ENCODE measurements around the gene PARP8.

Gene PARP8

GRCh38 chr5:50886657-50887345 lies 220.4 kb downstream of the PARP8 start:
- TF ChIP-seq CTCF (IDR thresholded peaks at IDR 0.05; ENCODE audit: extremely low read depth, missing control alignments): no peak
- no peak for DNase-seq (ENCODE audit: low spot score)

- DNase-seq (ENCODE audit: low spot score): no peak
- TF ChIP-seq CTCF (IDR thresholded peaks at IDR 0.05; ENCODE audit: extremely low read depth, missing control alignments): no peak
These were observed 221.6 kb downstream of the PARP8 start for GRCh38 chr5:50887889-50888633.

- no peak for TF ChIP-seq CTCF (IDR thresholded peaks at IDR 0.05; ENCODE audit: extremely low read depth, missing control alignments)
- DNase-seq (ENCODE audit: low spot score): no peak
These were observed 222.3 kb downstream of the PARP8 start for GRCh38 chr5:50888751-50889150.

- DNase-seq (ENCODE audit: low spot score): no peak
- no peak for TF ChIP-seq CTCF (IDR thresholded peaks at IDR 0.05; ENCODE audit: extremely low read depth, missing control alignments)
These were observed 223.4 kb downstream of the PARP8 start for GRCh38 chr5:50889790-50890189.
